Neural cell (in vitro differentiated cells): Measurements from ENCODE around the gene COL3A1. TPM values are rescaled to one million over a fixed set of nuclear protein-coding genes. Genes with fewer than 3 reads are reported as not detected.

Experiments
- H2AFZ ChIP-seq: fragments of 200-600, 300-800 bp; sonication (generic), shearing (Covaris generic); 2 replicates; pipeline ENCODE4 v1.6.0; 2014; ENCODE audit warnings: low read depth, mild to moderate bottlenecking, antibody characterized with exemption, low read length, moderate library complexity
- H3F3A ChIP-seq: fragments of 200-600 bp; shearing (Covaris generic); 2 replicates; pipeline ENCODE4 v1.6.1; 2016; ENCODE audit warnings: mild to moderate bottlenecking, moderate library complexity, mixed read lengths, antibody characterized with exemption, low read length; ENCODE audit not compliant: insufficient read depth, poor library complexity, severe bottlenecking
- H3K27ac ChIP-seq: fragments of 200-600, 300-800 bp; sonication (generic), shearing (Covaris generic); 2 replicates; pipeline ENCODE4 v1.5.1; 2014; ENCODE audit warnings: mild to moderate bottlenecking, low read length, moderate library complexity
- H3K27me3 ChIP-seq: fragments of 300-800, 200-600 bp; sonication (generic), shearing (Covaris generic); 2 replicates; pipeline ENCODE4 v1.6.0; 2014; ENCODE audit warnings: mild to moderate bottlenecking, low read depth, low read length, moderate library complexity; ENCODE audit not compliant: insufficient read depth
- H3K36me3 ChIP-seq: fragments of 300-800, 200-600 bp; sonication (generic), shearing (Covaris generic); 2 replicates; pipeline ENCODE4 v1.5.1; 2014; ENCODE audit warnings: mild to moderate bottlenecking, antibody characterized with exemption, low read length, moderate library complexity; ENCODE audit not compliant: insufficient read depth
- H3K4me2 ChIP-seq: fragments of 300-800, 200-600 bp; sonication (generic), shearing (Covaris generic); 2 replicates; pipeline ENCODE4 v1.6.0; 2014; ENCODE audit warnings: mild to moderate bottlenecking, low read length
- H3K4me3 ChIP-seq: fragments of 300-800, 200-600 bp; sonication (generic), shearing (Covaris generic); 2 replicates; pipeline ENCODE4 v1.5.1; 2014; ENCODE audit warnings: mild to moderate bottlenecking, low read length, moderate library complexity
- H3K79me2 ChIP-seq: fragments of 200-600 bp; shearing (Covaris generic); replicated peaks from 2 replicates; pipeline ENCODE4 v1.6.0; 2014; ENCODE audit warnings: mild to moderate bottlenecking, low read length, moderate library complexity; ENCODE audit not compliant: insufficient read depth
- H3K9ac ChIP-seq: fragments of 300-800, 200-600 bp; sonication (generic), shearing (Covaris generic); 2 replicates; pipeline ENCODE4 v1.6.1; 2016; ENCODE audit warnings: mild to moderate bottlenecking, low read length, mixed read lengths
- H3K9me2 ChIP-seq: fragments of 200-600 bp; shearing (Covaris generic); 2 replicates; pipeline ENCODE4 v1.6.1; 2016; ENCODE audit warnings: mild to moderate bottlenecking, low read length, mixed read lengths; ENCODE audit not compliant: insufficient read depth
- H3K9me3 ChIP-seq: fragments of 200-600, 300-800 bp; sonication (generic), shearing (Covaris generic); 2 replicates; pipeline ENCODE4 v1.6.1; 2016; ENCODE audit warnings: mild to moderate bottlenecking, mixed run types, low read length, moderate library complexity, mixed read lengths
- H4K20me1 ChIP-seq: fragments of 200-600 bp; shearing (Covaris generic); 2 replicates; pipeline ENCODE4 v1.6.1; 2016; ENCODE audit warnings: mild to moderate bottlenecking, mixed run types; ENCODE audit not compliant: insufficient read depth
- EP300 ChIP-seq: fragments of 450-650 bp; conservative IDR thresholded peaks from 2 replicates; pipeline ENCODE4 v1.6.1; 2014; ENCODE audit warnings: antibody characterized with exemption, mild to moderate bottlenecking, moderate library complexity; ENCODE audit not compliant: poor library complexity, severe bottlenecking
- EZH2 ChIP-seq: fragments of 200-600, 300-800 bp; shearing (Covaris generic), sonication (generic); IDR thresholded peaks from 2 replicates; pipeline ENCODE4 v1.6.1; 2014; ENCODE audit warnings: antibody characterized with exemption, low read length, borderline replicate concordance, mild to moderate bottlenecking; ENCODE audit not compliant: insufficient read depth, poor library complexity, severe bottlenecking
- MXI1 ChIP-seq: fragments of 450-650 bp; conservative IDR thresholded peaks from 2 replicates; pipeline ENCODE4 v1.6.1; 2014; ENCODE audit warnings: antibody characterized with exemption, mild to moderate bottlenecking; ENCODE audit not compliant: poor library complexity, severe bottlenecking
- POLR2AphosphoS5 ChIP-seq: IDR thresholded peaks from 2 replicates; pipeline ENCODE4 v1.6.1; 2012
- RAD21 ChIP-seq: fragments of 450-650 bp; conservative IDR thresholded peaks from 2 replicates; pipeline ENCODE4 v1.6.1; 2014; ENCODE audit warnings: antibody characterized with exemption, mild to moderate bottlenecking, moderate library complexity
- SMC3 ChIP-seq: fragments of 450-650 bp; conservative IDR thresholded peaks from 2 replicates; pipeline ENCODE4 v1.6.1; 2014; ENCODE audit warnings: antibody characterized with exemption, mild to moderate bottlenecking, moderate library complexity; ENCODE audit not compliant: poor library complexity
- TAF1 ChIP-seq: IDR thresholded peaks from 2 replicates; pipeline ENCODE4 v1.6.1; 2012; ENCODE audit warnings: low read depth
- polyA plus RNA-seq: library from polyadenylated mRNA; depleted of rRNA; stranded (reverse); fragments of >200 nt; gene quantifications from 2 replicates; pipeline ENCODE4 v1.2.3, GENCODE V29; 2014
- small RNA-seq, 3 experiments: library from RNA; depleted of rRNA; stranded (forward); fragments of <200 nt; gene quantifications; one replicate each; pipeline ENCODE3, GENCODE V24; 2012
- TF ChIP-seq, protein P1 (sequence below): IDR thresholded peaks from 2 replicates; pipeline ENCODE4 v1.6.1; 2012; ENCODE audit warnings: borderline replicate concordance
- TF ChIP-seq, protein P2 (sequence below): fragments of 450-650 bp; IDR thresholded peaks from 2 replicates; pipeline ENCODE4 v1.5.1; 2014; ENCODE audit warnings: antibody characterized with exemption, mild to moderate bottlenecking, moderate library complexity; ENCODE audit not compliant: poor library complexity, severe bottlenecking

Gene COL3A1
- polyA plus RNA-seq, 1 donor from 2014 or later, result 1.3 TPM

DNA sequence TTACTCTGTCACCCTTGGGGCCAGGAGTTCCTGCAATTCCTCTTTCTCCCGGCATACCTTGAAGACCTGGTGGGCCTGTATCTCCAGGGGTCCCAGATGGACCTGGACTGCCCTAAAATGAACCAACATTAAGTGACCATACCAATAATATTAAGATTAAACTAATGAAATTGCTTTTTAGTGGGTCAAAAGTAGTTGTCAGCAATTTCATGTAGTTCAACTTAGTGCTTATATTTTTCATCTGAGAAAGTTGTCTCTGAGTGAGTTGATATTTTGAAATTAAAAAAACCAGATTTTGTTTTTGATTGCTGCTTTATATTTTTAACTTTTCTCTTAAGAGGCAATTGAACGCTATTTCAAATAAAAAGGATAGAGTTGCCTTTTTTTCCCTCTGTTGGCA, 83.1 kb downstream of the COL3A1 start:
- TF ChIP-seq, protein P1, sequence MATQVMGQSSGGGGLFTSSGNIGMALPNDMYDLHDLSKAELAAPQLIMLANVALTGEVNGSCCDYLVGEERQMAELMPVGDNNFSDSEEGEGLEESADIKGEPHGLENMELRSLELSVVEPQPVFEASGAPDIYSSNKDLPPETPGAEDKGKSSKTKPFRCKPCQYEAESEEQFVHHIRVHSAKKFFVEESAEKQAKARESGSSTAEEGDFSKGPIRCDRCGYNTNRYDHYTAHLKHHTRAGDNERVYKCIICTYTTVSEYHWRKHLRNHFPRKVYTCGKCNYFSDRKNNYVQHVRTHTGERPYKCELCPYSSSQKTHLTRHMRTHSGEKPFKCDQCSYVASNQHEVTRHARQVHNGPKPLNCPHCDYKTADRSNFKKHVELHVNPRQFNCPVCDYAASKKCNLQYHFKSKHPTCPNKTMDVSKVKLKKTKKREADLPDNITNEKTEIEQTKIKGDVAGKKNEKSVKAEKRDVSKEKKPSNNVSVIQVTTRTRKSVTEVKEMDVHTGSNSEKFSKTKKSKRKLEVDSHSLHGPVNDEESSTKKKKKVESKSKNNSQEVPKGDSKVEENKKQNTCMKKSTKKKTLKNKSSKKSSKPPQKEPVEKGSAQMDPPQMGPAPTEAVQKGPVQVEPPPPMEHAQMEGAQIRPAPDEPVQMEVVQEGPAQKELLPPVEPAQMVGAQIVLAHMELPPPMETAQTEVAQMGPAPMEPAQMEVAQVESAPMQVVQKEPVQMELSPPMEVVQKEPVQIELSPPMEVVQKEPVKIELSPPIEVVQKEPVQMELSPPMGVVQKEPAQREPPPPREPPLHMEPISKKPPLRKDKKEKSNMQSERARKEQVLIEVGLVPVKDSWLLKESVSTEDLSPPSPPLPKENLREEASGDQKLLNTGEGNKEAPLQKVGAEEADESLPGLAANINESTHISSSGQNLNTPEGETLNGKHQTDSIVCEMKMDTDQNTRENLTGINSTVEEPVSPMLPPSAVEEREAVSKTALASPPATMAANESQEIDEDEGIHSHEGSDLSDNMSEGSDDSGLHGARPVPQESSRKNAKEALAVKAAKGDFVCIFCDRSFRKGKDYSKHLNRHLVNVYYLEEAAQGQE, result no peak
- TF ChIP-seq EZH2, result no peak
- no peak for TF ChIP-seq EP300
- no peak for TF ChIP-seq SMC3
- no peak for TF ChIP-seq RAD21
- TF ChIP-seq TAF1, result no peak
- no peak for TF ChIP-seq MXI1
- TF ChIP-seq POLR2AphosphoS5, result no peak
- TF ChIP-seq, protein P2, sequence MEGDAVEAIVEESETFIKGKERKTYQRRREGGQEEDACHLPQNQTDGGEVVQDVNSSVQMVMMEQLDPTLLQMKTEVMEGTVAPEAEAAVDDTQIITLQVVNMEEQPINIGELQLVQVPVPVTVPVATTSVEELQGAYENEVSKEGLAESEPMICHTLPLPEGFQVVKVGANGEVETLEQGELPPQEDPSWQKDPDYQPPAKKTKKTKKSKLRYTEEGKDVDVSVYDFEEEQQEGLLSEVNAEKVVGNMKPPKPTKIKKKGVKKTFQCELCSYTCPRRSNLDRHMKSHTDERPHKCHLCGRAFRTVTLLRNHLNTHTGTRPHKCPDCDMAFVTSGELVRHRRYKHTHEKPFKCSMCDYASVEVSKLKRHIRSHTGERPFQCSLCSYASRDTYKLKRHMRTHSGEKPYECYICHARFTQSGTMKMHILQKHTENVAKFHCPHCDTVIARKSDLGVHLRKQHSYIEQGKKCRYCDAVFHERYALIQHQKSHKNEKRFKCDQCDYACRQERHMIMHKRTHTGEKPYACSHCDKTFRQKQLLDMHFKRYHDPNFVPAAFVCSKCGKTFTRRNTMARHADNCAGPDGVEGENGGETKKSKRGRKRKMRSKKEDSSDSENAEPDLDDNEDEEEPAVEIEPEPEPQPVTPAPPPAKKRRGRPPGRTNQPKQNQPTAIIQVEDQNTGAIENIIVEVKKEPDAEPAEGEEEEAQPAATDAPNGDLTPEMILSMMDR, result no peak

DNA sequence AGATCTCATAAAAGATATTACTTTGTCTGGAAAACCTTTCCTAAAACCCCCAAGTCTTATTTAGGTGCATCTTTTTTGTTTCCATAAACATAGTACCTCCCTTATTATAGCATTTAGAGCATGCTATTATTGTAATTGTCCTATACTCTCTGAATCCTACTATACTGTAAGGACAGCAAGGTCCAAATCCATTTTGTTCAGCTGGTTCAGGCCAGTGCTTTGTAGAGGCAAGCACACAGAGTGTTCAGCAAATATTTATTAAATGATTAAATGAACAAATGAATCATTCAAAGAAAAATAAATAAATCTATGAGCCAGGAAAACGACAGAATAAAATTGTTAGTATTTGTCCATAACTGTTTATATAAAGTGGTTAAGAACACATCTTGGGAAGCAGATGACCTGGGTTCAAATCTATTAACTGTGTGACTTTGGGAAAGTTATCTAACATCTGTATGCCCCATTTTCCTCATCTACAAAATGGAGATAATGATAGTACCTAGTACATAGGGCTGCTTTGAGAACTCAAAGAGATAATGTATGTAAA, 86.0 kb downstream of the COL3A1 start:
- Histone ChIP-seq H3F3A (no peaks in the 10 kb centered on the region), H3K27me3 (no peaks in the 10 kb centered on the region), H3K4me2 (no peak overlapping the region), H3K36me3 (no peaks in the 10 kb centered on the region), H3K4me3 (no peak overlapping the region), H3K27ac (no peak overlapping the region), H3K9me2 (no peaks in the 10 kb centered on the region), H3K79me2 (no peaks in the 10 kb centered on the region), H3K9ac (no peak overlapping the region), H2AFZ (no peak overlapping the region), H4K20me1 (no peaks in the 10 kb centered on the region), H3K9me3 (no peaks in the 10 kb centered on the region)
- TF ChIP-seq EP300 (no peak), RAD21 (no peak), EZH2 (no peak), POLR2AphosphoS5 (no peak)
- TF ChIP-seq, protein P2, result no peak

More for the DNA sequence above, 83.1 kb downstream of the COL3A1 start:
- H4K20me1 ChIP-seq, result no peaks in the 10 kb centered on the region
- H3K27ac ChIP-seq, result no peak overlapping the region
- H3K79me2 ChIP-seq, result no peaks in the 10 kb centered on the region
- no peaks in the 10 kb centered on the region for H3K9me2 ChIP-seq
- no peaks in the 10 kb centered on the region for H3K9me3 ChIP-seq
- H3K4me3 ChIP-seq, result no peak overlapping the region
- no peaks in the 10 kb centered on the region for H3K27me3 ChIP-seq
- H2AFZ ChIP-seq, result no peak overlapping the region
- no peaks in the 10 kb centered on the region for H3F3A ChIP-seq
- H3K4me2 ChIP-seq, result no peak overlapping the region
- no peak overlapping the region for H3K9ac ChIP-seq
- no peaks in the 10 kb centered on the region for H3K36me3 ChIP-seq

Small RNA genes within 50 kb of the gene (small RNA-seq; reads per million reads assigned to genes)
- gene MIR1245A, result 0 reads per million in 3 experiments

Other genes starting within 250 kb of the COL3A1 start
- gene COL5A2, start 205.4 kb downstream of the COL3A1 start, polyA plus RNA-seq, result 3.6 and 6.6 TPM in 2 replicates